GM18502 (cell line): ENCODE data around the gene L3MBTL4.
A peak's percentile ranks its signal among the peaks of the same experiment; 100 is the strongest.

Experiments used
- ATAC-seq: cut with Tn5 transposase; IDR thresholded peaks from one replicate; pipeline ENCODE4 v1.9.1; 2021; ENCODE audit warnings: mild to moderate bottlenecking; ENCODE audit not compliant: unreplicated experiment, poor library complexity

Gene L3MBTL4

GRCh38 chr18:6367208-6367607 is 47.5 kb downstream of the L3MBTL4 start:
- ATAC-seq, result no peak

DNA sequence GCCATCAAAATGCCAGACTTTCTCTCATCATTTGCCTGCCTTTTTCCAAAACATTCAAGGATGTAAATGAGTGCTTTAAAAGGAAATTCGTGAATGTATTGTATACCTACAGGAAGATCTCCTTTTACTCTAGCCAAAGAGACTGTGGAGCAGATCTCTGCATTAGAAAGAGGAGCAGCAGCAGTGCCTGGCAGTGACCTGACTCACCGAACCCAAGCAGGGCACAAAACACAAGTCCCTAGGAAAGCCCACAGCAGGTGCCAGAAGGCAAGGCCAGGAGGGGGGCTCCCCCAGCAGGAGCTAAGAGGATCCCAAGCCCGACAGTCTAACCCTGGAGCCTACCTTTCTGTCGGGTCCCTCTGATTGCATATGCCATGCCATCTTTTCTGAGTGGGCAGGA is 47.9 kb downstream of the L3MBTL4 start:
- ATAC-seq, result no peak

DNA sequence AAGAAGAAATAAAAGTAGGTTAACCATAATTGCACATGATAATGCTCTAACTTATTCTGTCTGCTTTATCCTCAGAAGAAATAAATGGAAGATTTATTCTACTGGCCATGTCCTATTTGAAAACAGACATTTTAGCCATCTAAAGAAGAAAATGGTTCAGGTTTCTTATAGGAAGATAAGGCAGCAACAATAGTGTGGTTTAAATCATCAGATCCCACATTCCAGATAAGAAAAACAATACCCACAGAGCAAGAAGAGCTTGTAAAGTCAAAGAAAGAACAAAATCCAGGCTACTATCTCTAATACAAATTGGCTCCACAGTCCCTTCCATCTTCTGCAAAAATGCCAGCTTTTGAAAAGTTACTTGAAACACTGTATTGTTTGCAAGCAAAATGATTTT is 49.3 kb downstream of the L3MBTL4 start:
- ATAC-seq, result no peak

DNA sequence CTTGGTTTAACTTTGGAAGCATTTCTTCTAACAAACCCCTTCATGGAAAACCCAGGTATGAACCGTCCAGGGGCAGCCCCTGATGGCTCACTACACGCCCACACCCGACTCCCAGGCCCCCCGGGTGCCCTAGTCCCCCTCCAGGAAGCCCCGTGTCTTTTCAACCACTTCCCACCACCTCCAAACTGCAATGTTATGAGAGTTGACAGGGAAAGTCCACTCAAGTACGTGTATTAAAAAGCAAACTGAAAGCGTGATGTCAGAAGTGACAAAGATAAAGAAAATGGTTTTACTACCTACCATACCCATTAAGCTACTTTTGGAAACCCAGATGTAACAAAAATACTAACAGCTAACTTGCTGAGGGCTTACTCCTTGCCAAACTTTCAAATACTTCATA is 51.5 kb downstream of the L3MBTL4 start:
- ATAC-seq, result peak; percentile 76

DNA sequence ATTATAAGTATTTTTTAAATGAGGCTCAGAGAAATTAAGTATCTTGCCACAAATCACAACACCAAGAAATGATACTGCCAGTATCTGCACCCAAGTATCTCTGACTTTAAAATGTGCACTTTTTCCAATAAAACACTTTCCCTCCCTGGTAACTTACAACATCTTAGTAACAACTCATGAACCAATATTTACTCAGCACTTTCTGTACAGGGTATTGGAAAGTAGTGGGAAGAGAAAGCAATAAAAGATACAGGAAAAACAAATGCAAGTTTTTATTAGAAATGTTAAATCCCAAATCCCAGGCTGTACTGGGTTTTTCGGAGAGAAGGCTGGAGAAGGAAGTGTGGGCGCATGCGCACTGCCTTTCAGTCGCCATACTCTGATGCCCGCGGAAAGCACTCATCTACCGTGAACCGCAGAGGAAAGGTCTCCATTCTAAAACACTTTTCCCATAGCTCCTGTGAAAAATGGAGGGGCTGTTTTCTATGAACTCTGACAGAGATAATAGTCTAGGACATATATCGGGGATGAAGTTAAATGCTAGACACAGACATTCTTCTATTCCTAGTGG is 52.1 kb downstream of the L3MBTL4 start:
- ATAC-seq, result no peak

DNA sequence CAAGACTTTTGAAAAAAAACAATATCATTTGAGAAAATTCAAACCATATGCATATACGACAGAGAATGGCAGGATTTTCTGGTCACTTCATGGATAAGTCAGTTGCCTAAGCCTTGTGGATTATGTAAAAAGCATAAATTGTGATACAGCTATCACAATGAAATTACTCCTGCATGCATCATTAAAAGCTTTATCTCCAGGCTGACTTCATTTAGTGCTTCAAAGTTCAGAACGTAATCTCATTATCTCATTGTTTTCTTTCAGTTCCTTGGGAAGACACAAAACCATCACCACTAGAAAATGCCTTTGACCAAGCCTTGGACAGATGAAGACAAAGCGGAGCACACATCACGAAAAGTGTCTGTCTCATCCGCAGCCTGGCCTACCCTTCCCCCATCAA is 57.0 kb downstream of the L3MBTL4 start:
- ATAC-seq, result no peak

DNA sequence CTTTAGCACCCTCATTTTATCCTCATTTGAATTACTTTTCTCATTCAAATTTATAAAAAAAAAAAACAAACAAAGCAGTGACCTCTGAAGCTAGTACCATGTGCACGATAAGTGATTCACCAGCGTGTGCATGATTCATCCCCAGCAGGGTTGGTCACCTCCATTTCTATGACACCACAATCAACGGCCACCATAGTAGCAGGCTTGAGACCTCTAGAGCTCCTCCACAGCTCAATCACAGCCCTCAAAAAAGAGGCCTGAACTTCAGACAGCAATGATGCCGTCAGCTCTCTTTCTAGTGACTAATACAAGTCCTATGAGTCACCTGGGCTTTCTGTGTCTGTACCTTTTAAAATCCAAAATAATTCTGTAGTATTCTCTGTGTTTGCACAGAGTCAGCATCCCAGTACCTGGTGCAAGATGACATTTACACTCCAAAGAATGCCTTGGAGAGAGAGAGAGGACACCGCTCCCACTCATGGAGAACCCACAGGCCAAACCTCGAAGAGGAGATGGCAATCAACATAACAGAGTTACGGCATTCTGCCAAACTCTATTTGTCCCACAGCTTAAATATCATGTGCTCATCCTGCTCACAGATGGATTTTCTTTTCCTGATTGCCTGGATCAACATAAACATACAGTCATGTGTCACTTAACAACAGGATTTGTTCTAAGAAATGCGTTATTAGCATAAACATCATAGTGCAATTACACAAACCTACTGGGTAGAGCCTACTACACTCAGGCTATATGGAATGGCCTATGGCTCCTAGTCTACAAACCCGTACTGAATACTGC is 58.7 kb downstream of the L3MBTL4 start:
- peak; percentile 59 for ATAC-seq

DNA sequence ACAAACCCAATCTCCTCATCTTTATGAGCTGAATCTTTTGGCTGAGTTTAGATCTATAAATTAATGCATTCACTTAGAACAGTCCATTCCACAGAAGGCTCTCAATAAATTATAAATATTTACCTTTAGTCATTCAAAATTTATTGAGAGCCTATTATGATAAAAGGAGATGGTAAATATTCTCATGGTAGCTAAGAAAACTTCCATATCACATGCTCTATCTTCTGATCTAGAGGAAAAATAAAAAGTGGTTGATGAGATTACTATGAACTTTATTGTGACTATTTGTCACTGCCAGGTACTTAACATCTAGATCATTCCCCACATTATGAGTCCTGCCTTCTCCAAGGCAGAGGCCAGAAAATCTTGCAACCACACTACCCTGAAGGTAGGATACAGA is 62.4 kb downstream of the L3MBTL4 start:
- ATAC-seq, result no peak

DNA sequence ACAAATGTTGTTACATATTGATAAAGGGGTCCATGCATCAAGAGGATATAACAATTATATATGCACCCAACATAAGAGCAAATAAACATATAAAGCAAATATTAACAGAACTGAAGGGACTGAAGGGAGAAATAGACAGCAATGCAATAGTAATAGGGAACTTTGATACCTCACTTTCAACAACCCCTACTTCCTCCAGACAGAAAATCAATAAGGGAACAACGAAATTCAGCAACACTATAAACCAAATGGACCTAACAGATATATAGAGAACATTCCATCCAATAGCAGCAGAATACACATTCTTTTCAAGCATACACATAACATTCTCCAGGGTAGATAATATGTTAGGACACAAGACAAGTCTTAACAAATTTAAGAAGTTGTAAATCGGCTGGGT is 71.7 kb downstream of the L3MBTL4 start:
- ATAC-seq, result no peak

- ATAC-seq, result no peak
These were observed 73.0 kb downstream of the L3MBTL4 start for GRCh38 chr18:6341709-6342108.

DNA sequence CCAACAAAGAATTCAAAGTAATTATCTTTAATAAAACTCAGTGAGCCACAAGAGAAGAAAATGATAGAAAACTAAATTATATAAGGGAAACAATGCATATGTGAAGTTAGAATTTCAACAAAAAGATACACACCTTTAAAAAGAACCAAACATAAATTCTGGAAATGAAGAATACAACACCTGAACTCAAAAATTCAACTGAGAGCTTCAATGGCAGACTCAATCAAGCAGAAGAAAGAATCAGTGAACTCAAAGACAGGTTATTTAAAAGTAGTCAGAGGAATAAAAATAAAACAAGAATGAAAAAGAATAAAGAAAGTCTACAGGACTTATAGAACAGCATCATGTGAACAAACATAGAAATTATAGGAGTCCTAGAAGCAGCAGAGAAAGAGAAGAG is 73.4 kb downstream of the L3MBTL4 start:
- ATAC-seq, result no peak

DNA sequence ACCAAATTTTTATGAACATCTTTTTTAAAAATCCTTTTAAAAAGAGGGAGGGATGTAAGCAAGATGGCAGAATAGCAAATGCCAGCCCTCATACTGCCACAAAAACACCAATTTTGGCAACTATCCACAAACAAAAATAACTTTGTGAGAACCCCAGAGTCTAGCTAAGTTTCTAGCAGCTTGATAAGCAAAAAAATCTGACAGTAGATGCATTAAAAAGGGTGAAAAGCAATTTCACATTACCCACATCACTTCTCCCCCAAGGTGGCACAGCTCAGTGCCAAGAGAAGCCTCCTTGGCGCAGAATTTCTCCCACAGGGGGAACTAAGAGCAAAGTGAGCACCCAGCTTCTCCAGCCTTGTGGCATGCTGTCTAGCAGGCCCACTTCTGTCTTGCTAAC is 74.6 kb downstream of the L3MBTL4 start:
- ATAC-seq, result no peak

DNA sequence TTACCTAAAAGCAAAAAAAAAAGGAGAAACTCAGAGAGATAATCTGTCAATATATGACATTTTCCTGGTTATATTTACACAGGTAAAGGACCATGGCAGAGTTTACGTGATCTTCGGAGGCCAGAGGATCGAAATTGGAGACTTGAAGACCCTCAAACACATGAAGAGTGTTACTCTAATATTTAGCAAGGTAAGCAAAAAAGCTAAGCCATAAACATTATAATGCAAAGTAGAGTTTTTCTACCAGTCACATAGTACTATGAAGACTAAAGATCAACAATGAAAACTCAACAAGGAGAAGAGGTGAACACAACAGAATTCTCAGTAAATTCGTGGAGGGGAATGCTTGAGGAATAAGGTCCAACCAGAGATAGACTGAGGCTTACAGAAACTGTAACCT is 78.5 kb downstream of the L3MBTL4 start:
- ATAC-seq, result no peak

DNA sequence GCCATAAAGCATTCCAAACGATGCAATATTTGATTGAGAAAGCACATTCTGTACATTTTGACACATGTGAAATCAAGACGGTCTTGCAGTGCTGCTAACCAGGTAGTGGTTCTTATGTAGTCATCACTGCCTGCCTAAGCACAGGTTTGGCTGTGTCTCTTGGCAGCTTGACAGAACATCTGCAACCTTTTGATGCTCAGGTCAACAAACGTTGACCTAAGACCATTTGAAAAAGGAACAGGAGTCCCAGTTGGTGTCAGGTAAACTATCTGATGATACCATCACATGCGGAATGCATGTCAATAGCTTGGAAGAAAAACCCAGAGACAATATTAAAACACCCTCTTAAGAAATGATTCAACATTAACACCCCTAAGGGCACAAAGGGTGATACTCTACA is 80.7 kb downstream of the L3MBTL4 start:
- ATAC-seq, result no peak

GRCh38 chr18:6331872-6332271 is 82.8 kb downstream of the L3MBTL4 start:
- ATAC-seq, result no peak

DNA sequence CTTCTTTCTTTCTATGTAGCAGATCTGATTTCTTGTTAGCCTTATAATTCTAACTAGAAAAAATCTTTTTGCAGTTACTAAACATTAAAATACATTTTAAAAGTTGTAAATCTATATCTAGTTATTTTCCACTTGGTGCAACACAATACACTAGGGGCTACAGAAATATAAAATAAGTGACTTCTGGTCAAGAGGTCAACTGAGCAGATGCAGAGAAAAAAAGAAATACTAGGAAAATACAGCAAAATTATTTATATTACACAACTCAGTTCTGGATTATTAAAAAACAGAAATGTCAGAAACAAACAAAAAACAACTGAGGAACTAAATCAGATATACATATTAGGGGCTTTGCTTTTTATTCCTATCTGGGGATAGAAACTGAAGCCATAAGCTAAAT is 83.9 kb downstream of the L3MBTL4 start:
- no peak for ATAC-seq

DNA sequence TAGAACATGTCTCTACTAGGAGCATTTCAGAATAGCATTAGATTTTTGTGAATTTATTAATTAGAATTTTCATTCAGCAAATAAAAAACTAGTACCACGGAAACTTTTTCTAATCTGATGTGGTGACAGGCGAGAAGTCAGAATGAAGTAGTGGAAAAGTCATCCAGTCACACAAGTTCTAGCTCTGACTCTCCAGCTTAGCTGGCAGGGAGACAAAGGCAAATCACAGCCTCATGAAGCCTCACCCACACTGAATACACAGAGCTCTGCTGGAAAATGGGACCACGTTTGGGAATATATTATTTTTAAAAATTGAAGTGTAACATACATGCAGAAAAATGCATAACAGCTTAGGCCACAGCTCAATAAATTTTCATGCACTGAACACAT is 86.1 kb downstream of the L3MBTL4 start:
- ATAC-seq, result no peak

DNA sequence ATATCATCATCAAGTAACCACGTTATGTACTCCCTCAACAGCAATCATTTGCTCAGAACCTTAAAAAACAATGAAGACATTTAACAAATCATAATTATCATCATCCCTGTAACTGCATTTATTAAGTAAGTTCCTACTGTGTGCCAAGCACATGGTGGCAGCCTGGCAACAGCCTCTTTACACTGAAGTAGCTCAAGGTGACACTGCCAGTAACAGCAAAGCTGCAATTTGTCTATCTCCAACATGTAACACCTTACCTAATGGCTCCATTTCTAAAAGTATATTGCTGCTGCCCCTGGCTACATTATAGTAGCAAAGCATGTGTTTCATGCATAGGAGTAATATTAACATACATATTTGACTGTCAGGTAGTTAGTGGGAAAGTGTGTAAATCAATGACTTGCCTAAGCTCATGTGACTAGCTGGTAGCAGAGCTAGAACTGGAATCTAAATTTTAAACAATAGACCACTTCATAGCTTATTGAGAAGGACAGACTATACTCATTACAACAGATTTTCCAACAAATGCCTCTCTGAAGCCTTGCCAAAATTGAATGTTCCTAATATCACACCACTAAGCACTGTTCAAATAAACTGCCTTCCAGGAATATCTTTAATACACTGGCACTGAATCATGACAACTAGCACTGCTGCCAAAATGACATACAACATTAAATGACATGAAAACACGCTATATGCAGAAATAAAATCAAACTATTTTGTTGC is 86.7 kb downstream of the L3MBTL4 start:
- ATAC-seq, result no peak

- ATAC-seq, result no peak
These were observed 87.2 kb downstream of the L3MBTL4 start for GRCh38 chr18:6327485-6327884.

GRCh38 chr18:6326566-6326965 is 88.1 kb downstream of the L3MBTL4 start:
- ATAC-seq, result no peak

- ATAC-seq, result no peak
These were observed 91.3 kb downstream of the L3MBTL4 start for GRCh38 chr18:6323319-6323889.
